ENCODE data around the gene DHRS1. TPM values are rescaled to one million over a fixed set of nuclear protein-coding genes. Genes with fewer than 3 reads are reported as not detected.

The DHRS1 gene
- total RNA-seq (2022; extraction: Qiagen RNA extraction; ENCODE audit: low read depth): 10.3 to 13.4 TPM (median 11.5 TPM) in 5 replicates

GRCh38 chr14:24299255-24300191 lies at the start of gene DHRS1, which contains the start of gene NOP9:
Gene DHRS1, minus strand, starts transcription at chr14:24299780. Its CDS starts 674 bp downstream, at chr14:24299106.
Gene NOP9, plus strand, starts transcription at chr14:24299850. Its CDS starts 105 bp downstream, at chr14:24299955.

GRCh38 chr14:24339284-24340151 lies 39.9 kb upstream of the DHRS1 start, which contains the start of gene RIPK3:
Gene RIPK3, minus strand, starts transcription at chr14:24339991. Its CDS starts 165 bp downstream, at chr14:24339826.

GRCh38 chr14:24334431-24335291 lies 35.1 kb upstream of the DHRS1 start, which contains the start of gene ADCY4:
Gene ADCY4, minus strand, starts transcription at chr14:24335071. Its CDS starts 419 bp downstream, at chr14:24334652.

GRCh38 chr14:24310646-24311604 lies 11.3 kb upstream of the DHRS1 start, which contains the start of gene LTB4R:
Gene LTB4R, plus strand, starts transcription at chr14:24311502. Its CDS starts 4,150 bp downstream, at chr14:24315652.

GRCh38 chr14:24309538-24310264 lies 10.1 kb upstream of the DHRS1 start, which contains the start of gene LTB4R2:
Gene LTB4R2, plus strand, starts transcription at chr14:24310140. Its CDS starts 525 bp downstream, at chr14:24310665.

GRCh38 chr14:24307575-24308341 lies 8.2 kb upstream of the DHRS1 start, which contains the start of gene CIDEB:
Gene CIDEB, minus strand, starts transcription at chr14:24307977. Its CDS starts 119 bp downstream, at chr14:24307858.

GRCh38 chr14:24271134-24271833 lies 28.3 kb downstream of the DHRS1 start, which contains the start of gene RABGGTA:
Gene RABGGTA, minus strand, starts transcription at chr14:24271597. Its CDS starts 482 bp downstream, at chr14:24271115.

GRCh38 chr14:24262821-24263733 lies 36.5 kb downstream of the DHRS1 start, which contains the start of gene TGM1:
Gene TGM1, minus strand, starts transcription at chr14:24263177. Its CDS starts 825 bp downstream, at chr14:24262352.

Other genes with a start within 250 kb of the DHRS1 start
- gene CARMIL3, start 247.8 kb downstream of the DHRS1 start, total RNA-seq (2022; extraction: Qiagen RNA extraction; ENCODE audit: low read depth): 0.38 to 0.56 TPM (median 0.45 TPM) in 5 replicates
- not detected in 5 replicates for gene CPNE6, start 228.2 kb downstream of the DHRS1 start, total RNA-seq (2022; extraction: Qiagen RNA extraction; ENCODE audit: low read depth)
- 18.2 to 20.8 TPM (median 19.0 TPM) in 5 replicates for gene PCK2, start 205.5 kb downstream of the DHRS1 start, total RNA-seq (2022; extraction: Qiagen RNA extraction; ENCODE audit: low read depth)
- gene DCAF11, start 185.0 kb downstream of the DHRS1 start, total RNA-seq (2022; extraction: Qiagen RNA extraction; ENCODE audit: low read depth): 20.4 to 24.2 TPM (median 21.1 TPM) in 5 replicates
- 0.48 to 1.2 TPM (median 1.0 TPM) in 5 replicates for gene NRL, start 184.8 kb downstream of the DHRS1 start, total RNA-seq (2022; extraction: Qiagen RNA extraction; ENCODE audit: low read depth)
- gene FITM1, start 169.1 kb downstream of the DHRS1 start, total RNA-seq (2022; extraction: Qiagen RNA extraction; ENCODE audit: low read depth): 0.13 TPM in 1 of 5 replicates, not detected in the others
- gene PSME1, start 163.6 kb downstream of the DHRS1 start, total RNA-seq (2022; extraction: Qiagen RNA extraction; ENCODE audit: low read depth): 165 to 182 TPM (median 174 TPM) in 5 replicates
- gene EMC9, start 158.2 kb downstream of the DHRS1 start, total RNA-seq (2022; extraction: Qiagen RNA extraction; ENCODE audit: low read depth): 48.8 to 64.4 TPM (median 62.6 TPM) in 5 replicates
- 175 to 204 TPM (median 181 TPM) in 5 replicates for gene PSME2, start 153.2 kb downstream of the DHRS1 start, total RNA-seq (2022; extraction: Qiagen RNA extraction; ENCODE audit: low read depth)
- gene RNF31, start 152.3 kb downstream of the DHRS1 start, total RNA-seq (2022; extraction: Qiagen RNA extraction; ENCODE audit: low read depth): 21.0 to 29.8 TPM (median 27.3 TPM) in 5 replicates
- gene IRF9, start 138.5 kb downstream of the DHRS1 start, total RNA-seq (2022; extraction: Qiagen RNA extraction; ENCODE audit: low read depth): 17.3 to 22.2 TPM (median 20.2 TPM) in 5 replicates
- 3.7 to 7.0 TPM (median 4.8 TPM) in 5 replicates for gene REC8, start 127.7 kb downstream of the DHRS1 start, total RNA-seq (2022; extraction: Qiagen RNA extraction; ENCODE audit: low read depth)
- 76.9 to 102 TPM (median 78.5 TPM) in 5 replicates for gene IPO4, start 111.0 kb downstream of the DHRS1 start, total RNA-seq (2022; extraction: Qiagen RNA extraction; ENCODE audit: low read depth)
- 63.8 to 71.3 TPM (median 70.1 TPM) in 5 replicates for gene TM9SF1, start 104.3 kb downstream of the DHRS1 start, total RNA-seq (2022; extraction: Qiagen RNA extraction; ENCODE audit: low read depth)
- gene TSSK4, start 94.1 kb downstream of the DHRS1 start, total RNA-seq (2022; extraction: Qiagen RNA extraction; ENCODE audit: low read depth): not detected in 5 replicates
- 78.2 to 95.9 TPM (median 81.6 TPM) in 5 replicates for gene CHMP4A, start 86.3 kb downstream of the DHRS1 start, total RNA-seq (2022; extraction: Qiagen RNA extraction; ENCODE audit: low read depth)
- gene MDP1, start 83.7 kb downstream of the DHRS1 start, total RNA-seq (2022; extraction: Qiagen RNA extraction; ENCODE audit: low read depth): 28.2 to 30.5 TPM (median 28.9 TPM) in 5 replicates
- 443 to 489 TPM (median 464 TPM) in 5 replicates for gene NEDD8, start 67.4 kb downstream of the DHRS1 start, total RNA-seq (2022; extraction: Qiagen RNA extraction; ENCODE audit: low read depth)
- gene GMPR2, start 66.9 kb downstream of the DHRS1 start, total RNA-seq (2022; extraction: Qiagen RNA extraction; ENCODE audit: low read depth): 54.6 to 64.7 TPM (median 59.1 TPM) in 5 replicates
- gene TINF2, start 57.2 kb downstream of the DHRS1 start, total RNA-seq (2022; extraction: Qiagen RNA extraction; ENCODE audit: low read depth): 33.6 to 39.6 TPM (median 38.4 TPM) in 5 replicates
- gene TGM1, start 36.6 kb downstream of the DHRS1 start, total RNA-seq (2022; extraction: Qiagen RNA extraction; ENCODE audit: low read depth): 0.48 to 1.2 TPM (median 1.2 TPM) in 5 replicates
- 15.9 to 17.8 TPM (median 17.5 TPM) in 5 replicates for gene RABGGTA, start 28.2 kb downstream of the DHRS1 start, total RNA-seq (2022; extraction: Qiagen RNA extraction; ENCODE audit: low read depth)
- 15.1 to 19.5 TPM (median 18.5 TPM) in 5 replicates for gene NOP9, start 70 bp upstream of the DHRS1 start, total RNA-seq (2022; extraction: Qiagen RNA extraction; ENCODE audit: low read depth)
- gene CIDEB, start 8.2 kb upstream of the DHRS1 start, total RNA-seq (2022; extraction: Qiagen RNA extraction; ENCODE audit: low read depth): 0.18 to 0.50 TPM (median 0.32 TPM) in 5 replicates
- gene LTB4R2, start 10.4 kb upstream of the DHRS1 start, total RNA-seq (2022; extraction: Qiagen RNA extraction; ENCODE audit: low read depth): 2.9 to 7.2 TPM (median 3.7 TPM) in 5 replicates
- 5.3 to 7.0 TPM (median 6.2 TPM) in 5 replicates for gene LTB4R, start 11.7 kb upstream of the DHRS1 start, total RNA-seq (2022; extraction: Qiagen RNA extraction; ENCODE audit: low read depth)
- gene ADCY4, start 35.3 kb upstream of the DHRS1 start, total RNA-seq (2022; extraction: Qiagen RNA extraction; ENCODE audit: low read depth): not detected in 5 replicates
- not detected in 5 replicates for gene RIPK3, start 40.2 kb upstream of the DHRS1 start, total RNA-seq (2022; extraction: Qiagen RNA extraction; ENCODE audit: low read depth)
- gene NFATC4, start 68.4 kb upstream of the DHRS1 start, total RNA-seq (2022; extraction: Qiagen RNA extraction; ENCODE audit: low read depth): 0.07 to 0.40 TPM (median 0.22 TPM) in 5 replicates
- 0.13 to 0.48 TPM (median 0.16 TPM) in 5 replicates for gene NYNRIN, start 99.2 kb upstream of the DHRS1 start, total RNA-seq (2022; extraction: Qiagen RNA extraction; ENCODE audit: low read depth)
- gene CBLN3, start 129.9 kb upstream of the DHRS1 start, total RNA-seq (2022; extraction: Qiagen RNA extraction; ENCODE audit: low read depth): 1.3 to 1.6 TPM (median 1.5 TPM) in 5 replicates
- gene KHNYN, start 130.2 kb upstream of the DHRS1 start, total RNA-seq (2022; extraction: Qiagen RNA extraction; ENCODE audit: low read depth): 25.0 to 31.2 TPM (median 29.2 TPM) in 5 replicates
- 33.4 to 54.6 TPM (median 51.3 TPM) in 5 replicates for gene SDR39U1, start 143.0 kb upstream of the DHRS1 start, total RNA-seq (2022; extraction: Qiagen RNA extraction; ENCODE audit: low read depth)
- not detected in 5 replicates for gene CMA1, start 208.5 kb upstream of the DHRS1 start, total RNA-seq (2022; extraction: Qiagen RNA extraction; ENCODE audit: low read depth)